ENCODE results near the gene URGCP. TPM values are rescaled to one million over a fixed set of nuclear protein-coding genes. Genes with fewer than 3 reads are reported as not detected.

Gene URGCP
- total and polyA plus RNA-seq, 10 of the 15 experiments (the other 5 are each of a cell fraction or from before 2014, with no cell fraction given) = 2.0 to 29.7 (median 17.5) TPM

GRCh38 chr7:43872406-43873110 lies 33.8 kb downstream of the URGCP start:
- no peak overlapping the region for H3K27ac ChIP-seq (ENCODE audit: control insufficient read depth, insufficient read depth)
- DNase-seq (ENCODE audit: low read depth, low spot score) (no peak), ATAC-seq (no peak), FAIRE-seq (no peak)
- H3K27me3 ChIP-seq (replicated peaks in 1 of 2; ENCODE audit: control insufficient read depth in 2 of 2, insufficient read depth in 2 of 2, low read length in 1 of 2) = no peaks in the 10 kb centered on the region
- peaks cover 7% of the 10 kb centered on the region for H3K4me1 ChIP-seq (ENCODE audit: control insufficient read depth, insufficient read depth, low read length)
- H3K9ac ChIP-seq (ENCODE audit: control insufficient read depth, insufficient read depth, low read length) = no peak overlapping the region
- in situ Hi-C loops (cut with MboI) = no loop called here
- no peak overlapping the region for H2AFZ ChIP-seq (ENCODE audit: control insufficient read depth, low read depth, low read length)
- intact Hi-C loops (cut with micrococcal nuclease; ENCODE audit: unreplicated experiment) = no loop called here
- peaks cover 3% of the 10 kb centered on the region; the same call in 1 of the 2 replicates for H3K79me2 ChIP-seq (ENCODE audit: control insufficient read depth, insufficient read depth, low read length)
- CTCF ChIA-PET = interaction anchor here (1.1 kb wide), 1 partner anchor 31 kb away, joined by 3 read pairs; no protein-coding TSS in a partner anchor
- no peak for TF ChIP-seq POLR2AphosphoS5 (IDR thresholded peaks at IDR 0.05; ENCODE audit: low read length)
- H4K20me1 ChIP-seq (ENCODE audit: control insufficient read depth, insufficient read depth) = no peaks in the 10 kb centered on the region
- 0 out of 3 replicates have a peak, but pooled peaks cover 1% of the 10 kb centered on the region for H3K9me3 ChIP-seq (replicated peaks; ENCODE audit: control insufficient read depth, insufficient read depth, low read length)
- SMC1A ChIA-PET (ENCODE audit: uncharacterized antibody, unreplicated experiment) = no interaction called here
- H3K36me3 ChIP-seq (ENCODE audit: control insufficient read depth in 2 of 2, insufficient read depth in 2 of 2, low read length in 1 of 2) = peaks cover 12 to 20% of the 10 kb centered on the region in 2 experiments
- POLR2A ChIA-PET = no interaction called here
- BruUV-seq (replicated peaks) = no TSS peak
- 61% methylated on average over 7 of the region's 7 CpGs for WGBS (ENCODE audit: insufficient coverage, insufficient replicate concordance, low lambda C conversion rate, missing lambda C conversion rate)
- no peak overlapping the region for H3K4me3 ChIP-seq
- no peak overlapping the region for H3K4me2 ChIP-seq (ENCODE audit: control insufficient read depth, insufficient read depth)
- RAD21 ChIA-PET (ENCODE audit: unreplicated experiment) = no interaction called here

- H3K36me3 ChIP-seq (ENCODE audit: control insufficient read depth in 2 of 2, insufficient read depth in 2 of 2, low read length in 1 of 2) = peaks cover 3 to 10% of the 10 kb centered on the region in 2 experiments; a peak in 3 of 4 replicates
- ChIA-PET SMC1A (ENCODE audit: uncharacterized antibody, unreplicated experiment) (no interaction called here), POLR2A (no interaction called here), RAD21 (ENCODE audit: unreplicated experiment) (no interaction called here), CTCF (no interaction called here)
- no peak overlapping the region for H2AFZ ChIP-seq (ENCODE audit: control insufficient read depth, low read depth, low read length)
- ATAC-seq = no peak
- in situ Hi-C loops (cut with MboI) = no loop called here
- H3K79me2 ChIP-seq (ENCODE audit: control insufficient read depth, insufficient read depth, low read length) = peaks cover 3% of the 10 kb centered on the region; the same call in 1 of the 2 replicates
- H3K27me3 ChIP-seq (replicated peaks in 1 of 2; ENCODE audit: control insufficient read depth in 2 of 2, insufficient read depth in 2 of 2, low read length in 1 of 2) = no peaks in the 10 kb centered on the region
- WGBS (ENCODE audit: insufficient coverage, insufficient replicate concordance, low lambda C conversion rate, missing lambda C conversion rate) = 90% methylated on average over 3 of the region's 3 CpGs
- intact Hi-C loops (cut with micrococcal nuclease; ENCODE audit: unreplicated experiment) = no loop called here
- TF ChIP-seq PKNOX1 (IDR thresholded peaks at IDR 0.05) (no peak), NRF1 (conservative IDR thresholded peaks at IDR 0.05; ENCODE audit: low read depth, low read length) (no peak), PAX5 (IDR thresholded peaks at IDR 0.05; ENCODE audit: borderline replicate concordance, low read depth, low read length) (no peak), POLR2A (IDR thresholded peaks at IDR 0.05; ENCODE audit: low read depth, low read length) (no peak), JUND (IDR thresholded peaks at IDR 0.05; ENCODE audit: low read depth, low read length) (no peak), DPF2 (IDR thresholded peaks at IDR 0.05) (no peak), KLF5 (IDR thresholded peaks at IDR 0.05; ENCODE audit: partially characterized antibody) (no peak), YY1 (IDR thresholded peaks at IDR 0.05; ENCODE audit: low read depth, low read length) (no peak), TCF12 (IDR thresholded peaks at IDR 0.05; ENCODE audit: low read depth, low read length) (no peak), POLR2AphosphoS5 (IDR thresholded peaks at IDR 0.05; ENCODE audit: low read length) (no peak), SMARCA5 (IDR thresholded peaks at IDR 0.05) (no peak), CHD4 (IDR thresholded peaks at IDR 0.05) (no peak), E2F8 (IDR thresholded peaks at IDR 0.05; ENCODE audit: low read depth, partially characterized antibody) (no peak)
- H3K9me3 ChIP-seq (replicated peaks; ENCODE audit: control insufficient read depth, insufficient read depth, low read length) = 0 out of 3 replicates have a peak, but pooled peaks cover 1% of the 10 kb centered on the region
- no peak overlapping the region for H3K4me2 ChIP-seq (ENCODE audit: control insufficient read depth, insufficient read depth)
- no peak for FAIRE-seq
- H3K27ac ChIP-seq (ENCODE audit: control insufficient read depth, insufficient read depth) = no peak overlapping the region
- H3K9ac ChIP-seq (ENCODE audit: control insufficient read depth, insufficient read depth, low read length) = no peak overlapping the region
- no peaks in the 10 kb centered on the region for H4K20me1 ChIP-seq (ENCODE audit: control insufficient read depth, insufficient read depth)
- DNase-seq (ENCODE audit: low read depth, low spot score) = no peak
- no TSS peak for BruUV-seq (replicated peaks)
- no peak overlapping the region for H3K4me3 ChIP-seq
- peaks cover 7% of the 10 kb centered on the region for H3K4me1 ChIP-seq (ENCODE audit: control insufficient read depth, insufficient read depth, low read length)
Observed at GRCh38 chr7:43871064-43871463, 35.3 kb downstream of the URGCP start.
